ENCODE measurements around the gene PCDHA1.

Gene PCDHA1

GRCh38 chr5:141042555-141042954 lies 256.6 kb downstream of the PCDHA1 start:
- DNase-seq (ENCODE audit: low read depth in 2 of 2): no peak

GRCh38 chr5:141050622-141051520 lies 264.9 kb downstream of the PCDHA1 start, which contains the start of gene PCDHB1:
Gene PCDHB1 (plus strand): TSS chr5:141051374. CDS start chr5:141051471, 97 bp downstream.
- DNase-seq (ENCODE audit: low read depth in 2 of 2): no peak

GRCh38 chr5:141051521-141051866 lies 265.6 kb downstream of the PCDHA1 start:
- no peak for DNase-seq (ENCODE audit: low read depth in 2 of 2)
